ENCODE measurements around the gene NFE2L3.

Gene NFE2L3

GRCh38 chr7:26200444-26201246, 48.6 kb downstream of the NFE2L3 start, which contains the start of gene HNRNPA2B1:
Gene HNRNPA2B1, minus strand, starts transcription at chr7:26200746. Its CDS starts 169 bp downstream, at chr7:26200577.
- peak; percentile 97 to 99 (median 98) for DNase-seq

- peak; percentile 90 to 96 (median 92) for DNase-seq
These were observed 49.4 kb downstream of the NFE2L3 start, which contains the start of gene CBX3 for GRCh38 chr7:26201247-26202018. Gene CBX3, plus strand, starts transcription at chr7:26201745. Its CDS starts 1,254 bp downstream, at chr7:26202999.

GRCh38 chr7:26202019-26202990, 50.3 kb downstream of the NFE2L3 start:
- DNase-seq, result peak; percentile 63 to 84 (median 72)

- no peak for DNase-seq
These were observed 51.0 kb downstream of the NFE2L3 start for GRCh38 chr7:26203016-26203415.

GRCh38 chr7:26208040-26208439, 56.0 kb downstream of the NFE2L3 start:
- no peak for DNase-seq

GRCh38 chr7:26212921-26213718, 61.1 kb downstream of the NFE2L3 start:
- no peak for DNase-seq

- DNase-seq, result peak in 1 of 4 experiments; percentile 19
These were observed 62.0 kb downstream of the NFE2L3 start for GRCh38 chr7:26213807-26214515.

GRCh38 chr7:26216049-26216448, 64.1 kb downstream of the NFE2L3 start:
- DNase-seq, result peak in 2 of 4 experiments; percentile 24 to 28

- no peak for DNase-seq
These were observed 72.4 kb downstream of the NFE2L3 start for GRCh38 chr7:26224359-26224758.

- no peak for DNase-seq
These were observed 76.0 kb downstream of the NFE2L3 start for GRCh38 chr7:26227987-26228386.

- peak in 2 of 4 experiments; percentile 3 to 9 for DNase-seq
These were observed 82.0 kb downstream of the NFE2L3 start for GRCh38 chr7:26233902-26234511.

Data from suppressor macrophage (primary cell).